ENCODE measurements around the gene UGT1A8. TPM values are rescaled to one million over a fixed set of nuclear protein-coding genes. Genes with fewer than 3 reads are reported as not detected.

UGT1A8 gene
- polyA plus RNA-seq, 1 of the 3 experiments (the other 2 are of a cell fraction), result not detected

GRCh38 chr2:233663911-233664310 lies 46.5 kb downstream of the UGT1A8 start:
- no peak overlapping the region for H3K9ac ChIP-seq
- no peaks in the 10 kb centered on the region for H3K27me3 ChIP-seq (ENCODE audit: insufficient read depth)
- no peaks in the 10 kb centered on the region for H3K9me2 ChIP-seq
- CTCF ChIA-PET, result no interaction called here
- no peaks in the 10 kb centered on the region for H3K36me3 ChIP-seq (replicated peaks in 1 of 2; ENCODE audit: control insufficient read depth in 1 of 2, insufficient read depth in 2 of 2, low read length in 1 of 2)
- no peaks in the 10 kb centered on the region for H3F3A ChIP-seq (replicated peaks; ENCODE audit: insufficient read depth)
- TF ChIP-seq FOXJ3 (CRISPR knock-in tag; IDR thresholded peaks at IDR 0.05), result no peak
- TF ChIP-seq GATA2 (CRISPR knock-in tag; IDR thresholded peaks at IDR 0.05), result no peak
- no peak for TF ChIP-seq USF2 (IDR thresholded peaks at IDR 0.05; ENCODE audit: borderline replicate concordance, low read depth, low read length)
- no peak overlapping the region for H2AFZ ChIP-seq (ENCODE audit: low read depth)
- H4K20me1 ChIP-seq (ENCODE audit: insufficient read depth), result no peaks in the 10 kb centered on the region
- POLR2A ChIA-PET, result no interaction called here
- no peak overlapping the region for H3K4me3 ChIP-seq (ENCODE audit: low read depth in 2 of 2, low read length in 1 of 2)
- H3K27ac ChIP-seq (ENCODE audit: low read depth in 2 of 2, low read length in 1 of 2), result no peak overlapping the region
- H3K4me2 ChIP-seq, result no peak overlapping the region
- WGBS (ENCODE audit: low lambda C conversion rate), result 9% methylated on average over 1 of the region's 1 CpG
- no peaks in the 10 kb centered on the region for H3K9me3 ChIP-seq
- H3K4me1 ChIP-seq (ENCODE audit: control insufficient read depth in 1 of 2, insufficient read depth in 2 of 2, low read depth in 1 of 2, low read length in 1 of 2), result no peaks in the 10 kb centered on the region
- H3K79me2 ChIP-seq (ENCODE audit: insufficient read depth), result no peaks in the 10 kb centered on the region
- DNase-seq, result no peak

- TF ChIP-seq SIN3A (IDR thresholded peaks at IDR 0.05; ENCODE audit: borderline replicate concordance, low read depth, low read length) (no peak), USF2 (IDR thresholded peaks at IDR 0.05; ENCODE audit: borderline replicate concordance, low read depth, low read length) (no peak), RAD21 (IDR thresholded peaks at IDR 0.05; ENCODE audit: low read length) (no peak), EP300 (IDR thresholded peaks at IDR 0.05; ENCODE audit: borderline replicate concordance in 1 of 2, low read depth in 1 of 2, low read length in 1 of 2) (no peak), MXI1 (IDR thresholded peaks at IDR 0.05; ENCODE audit: low read depth, low read length) (no peak), GATA2 (CRISPR knock-in tag; IDR thresholded peaks at IDR 0.05) (no peak), ELF1 (IDR thresholded peaks at IDR 0.05) (no peak), NFIC (IDR thresholded peaks at IDR 0.05; ENCODE audit: borderline replicate concordance) (no peak), EZH2phosphoT487 (IDR thresholded peaks at IDR 0.05; ENCODE audit: borderline replicate concordance, low read depth) (no peak), TEAD4 (IDR thresholded peaks at IDR 0.05; ENCODE audit: borderline replicate concordance, insufficient read depth) (no peak), MEF2A (IDR thresholded peaks at IDR 0.05; ENCODE audit: borderline replicate concordance, low read depth) (no peak), YY1 (IDR thresholded peaks at IDR 0.05; ENCODE audit: low read depth) (no peak), TCF12 (IDR thresholded peaks at IDR 0.05) (no peak), GABPA (IDR thresholded peaks at IDR 0.05; ENCODE audit: low read depth) (no peak), FOSL2 (IDR thresholded peaks at IDR 0.05; ENCODE audit: borderline replicate concordance, low read depth) (no peak), PBX3 (IDR thresholded peaks at IDR 0.05) (no peak)
- WGBS (ENCODE audit: low lambda C conversion rate), result 49% methylated on average over 4 of the region's 4 CpGs
- no peaks in the 10 kb centered on the region for H3K27me3 ChIP-seq (ENCODE audit: insufficient read depth)
- H3K79me2 ChIP-seq (ENCODE audit: insufficient read depth), result no peaks in the 10 kb centered on the region
- H3K4me2 ChIP-seq, result no peak overlapping the region
- POLR2A ChIA-PET, result no interaction called here
- CTCF ChIA-PET, result no interaction called here
- no peak overlapping the region for H3K9ac ChIP-seq
- no peak overlapping the region for H3K27ac ChIP-seq (ENCODE audit: low read depth in 2 of 2, low read length in 1 of 2)
- no peak overlapping the region for H3K4me3 ChIP-seq (ENCODE audit: low read depth in 2 of 2, low read length in 1 of 2)
- H2AFZ ChIP-seq (ENCODE audit: low read depth), result no peak overlapping the region
- H3K9me2 ChIP-seq, result no peaks in the 10 kb centered on the region
- no peak for DNase-seq
- no peaks in the 10 kb centered on the region for H4K20me1 ChIP-seq (ENCODE audit: insufficient read depth)
- no peaks in the 10 kb centered on the region for H3K36me3 ChIP-seq (replicated peaks in 1 of 2; ENCODE audit: control insufficient read depth in 1 of 2, insufficient read depth in 2 of 2, low read length in 1 of 2)
- no peaks in the 10 kb centered on the region for H3K9me3 ChIP-seq
- H3F3A ChIP-seq (replicated peaks; ENCODE audit: insufficient read depth), result no peaks in the 10 kb centered on the region
- H3K4me1 ChIP-seq (ENCODE audit: control insufficient read depth in 1 of 2, insufficient read depth in 2 of 2, low read depth in 1 of 2, low read length in 1 of 2), result no peaks in the 10 kb centered on the region
Observed at GRCh38 chr2:233668605-233669260, 51.3 kb downstream of the UGT1A8 start.

Data from SK-N-SH (cell line).